ENCODE data around the gene PRDX5. TPM values are rescaled to one million over a fixed set of nuclear protein-coding genes. Genes with fewer than 3 reads are reported as not detected.
A peak's percentile ranks its signal among the peaks of the same experiment; 100 is the strongest.
"Not testable (repeated sequence)": the region's sequence is repeated elsewhere in the genome, so short reads cannot be mapped to it uniquely, and the experiment has no call there.

PRDX5 gene
- total and polyA plus RNA-seq, 10 of the 15 experiments (the other 5 are each of a cell fraction or from before 2014, with no cell fraction given): 95.7 to 406 (median 240) TPM

GRCh38 chr11:64306876-64307622 is 10.9 kb upstream of the PRDX5 start:
- peak overlapping the region; percentile 79 for H3K27ac ChIP-seq (ENCODE audit: control insufficient read depth, insufficient read depth)
- POLR2A ChIA-PET: interaction anchor here (0.7 to 1.9 kb wide), 2 partner anchors 11 to 35 kb away, joined by 3 to 4 read pairs; partner anchors contain the start of genes PRDX5 and TRMT112
- RAD21 ChIA-PET (ENCODE audit: unreplicated experiment): interaction anchor here (4.9 kb wide), 1 partner anchor 11 kb away, joined by 30 read pairs; the partner anchor contains the start of genes PRDX5 and TRMT112
- 78% methylated on average over 15 of the region's 15 CpGs for WGBS (ENCODE audit: insufficient coverage, insufficient replicate concordance, low lambda C conversion rate, missing lambda C conversion rate)
- H3K9ac ChIP-seq (ENCODE audit: control insufficient read depth, insufficient read depth, low read length): peak overlapping the region; percentile 80
- CTCF ChIA-PET: interaction anchor here (0.7 to 2.2 kb wide), 4 partner anchors 11 to 50 kb away, joined by 3 to 13 read pairs (median 6); partner anchors contain the start of genes PRDX5 and TRMT112
- ATAC-seq (no peak), DNase-seq (ENCODE audit: low read depth, low spot score) (no peak), FAIRE-seq (no peak)
- intact Hi-C loops (cut with micrococcal nuclease; ENCODE audit: unreplicated experiment) (loop anchor here (1.0 kb wide), 3 partner anchors 10 to 37 kb away; partner anchors contain the start of gene TRMT112), in situ Hi-C loops (cut with MboI) (no loop called here)
- H3K4me3 ChIP-seq: peak overlapping the region; percentile 78
- no peaks in the 10 kb centered on the region for H3K27me3 ChIP-seq (replicated peaks in 1 of 2; ENCODE audit: control insufficient read depth in 2 of 2, insufficient read depth in 2 of 2, low read length in 1 of 2)
- peaks cover 0 to 3% of the 10 kb centered on the region in 2 experiments; a peak in 2 of 4 replicates for H3K36me3 ChIP-seq (ENCODE audit: control insufficient read depth in 2 of 2, insufficient read depth in 2 of 2, low read length in 1 of 2)
- H4K20me1 ChIP-seq (ENCODE audit: control insufficient read depth, insufficient read depth): no peaks in the 10 kb centered on the region
- H3K9me3 ChIP-seq (replicated peaks; ENCODE audit: control insufficient read depth, insufficient read depth, low read length): no peaks in the 10 kb centered on the region
- H3K4me2 ChIP-seq (ENCODE audit: control insufficient read depth, insufficient read depth): peak overlapping the region; percentile 99
- SMC1A ChIA-PET (ENCODE audit: uncharacterized antibody, unreplicated experiment): interaction anchor here (2.6 kb wide), 1 partner anchor 25 kb away, joined by 7 read pairs; no protein-coding TSS in a partner anchor
- no peak overlapping the region for H2AFZ ChIP-seq (ENCODE audit: control insufficient read depth, low read depth, low read length)
- no TSS peak for BruUV-seq (replicated peaks)
- TF ChIP-seq E2F8 (IDR thresholded peaks at IDR 0.05; ENCODE audit: low read depth, partially characterized antibody) (no peak), NBN (IDR thresholded peaks at IDR 0.05) (no peak), BMI1 (IDR thresholded peaks at IDR 0.05; ENCODE audit: borderline replicate concordance) (peak; percentile 82), CREM (IDR thresholded peaks at IDR 0.05; ENCODE audit: low read depth) (no peak), MTA3 (IDR thresholded peaks at IDR 0.05; ENCODE audit: borderline replicate concordance, low read length) (no peak), POLR2AphosphoS5 (IDR thresholded peaks at IDR 0.05; ENCODE audit: low read length) (peak; percentile 10; the same call in 1 of the 2 replicates), MTA2 (IDR thresholded peaks at IDR 0.05; ENCODE audit: low read depth) (no peak), CHD1 (IDR thresholded peaks at IDR 0.05; ENCODE audit: low read depth, low read length) (no peak)
- H3K4me1 ChIP-seq (ENCODE audit: control insufficient read depth, insufficient read depth, low read length): peaks cover 17% of the 10 kb centered on the region
- peaks cover 26% of the 10 kb centered on the region for H3K79me2 ChIP-seq (ENCODE audit: control insufficient read depth, insufficient read depth, low read length)

DNA sequence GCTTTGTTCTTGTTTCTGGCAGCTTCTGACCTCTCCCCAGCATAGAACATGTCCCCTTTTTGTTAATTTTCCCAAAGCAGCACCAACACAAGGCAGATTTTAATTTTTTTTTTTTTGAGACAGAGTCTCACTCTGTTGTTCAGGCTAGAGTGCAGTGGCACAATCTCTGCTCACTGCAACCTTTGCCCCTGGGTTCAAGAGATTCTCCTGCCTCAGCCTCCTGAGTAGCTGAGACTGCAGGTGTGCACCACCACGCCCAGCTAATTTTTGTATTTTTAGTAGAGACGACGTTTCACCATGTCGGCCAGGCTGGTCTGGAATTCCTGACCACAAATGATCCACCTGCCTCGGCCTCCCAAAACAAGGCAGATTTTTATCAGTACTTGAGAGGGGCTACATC is 10.1 kb upstream of the PRDX5 start:
- H2AFZ ChIP-seq (ENCODE audit: control insufficient read depth, low read depth, low read length); intact Hi-C loops (cut with micrococcal nuclease; ENCODE audit: unreplicated experiment); in situ Hi-C loops (cut with MboI); H3K9ac ChIP-seq (ENCODE audit: control insufficient read depth, insufficient read depth, low read length); DNase-seq (ENCODE audit: low read depth, low spot score); BruUV-seq (replicated peaks); H3K27me3 ChIP-seq (replicated peaks in 1 of 2; ENCODE audit: control insufficient read depth in 2 of 2, insufficient read depth in 2 of 2, low read length in 1 of 2); H3K9me3 ChIP-seq (replicated peaks; ENCODE audit: control insufficient read depth, insufficient read depth, low read length); H3K36me3 ChIP-seq (ENCODE audit: control insufficient read depth in 2 of 2, insufficient read depth in 2 of 2, low read length in 1 of 2); FAIRE-seq; ATAC-seq; H4K20me1 ChIP-seq (ENCODE audit: control insufficient read depth, insufficient read depth); H3K27ac ChIP-seq (ENCODE audit: control insufficient read depth, insufficient read depth); H3K4me3 ChIP-seq: not testable (repeated sequence)
- POLR2A ChIA-PET: interaction anchor here (0.7 to 1.9 kb wide), 2 partner anchors 10 to 35 kb away, joined by 3 to 4 read pairs; partner anchors contain the start of genes PRDX5 and TRMT112
- peaks cover 17% of the 10 kb centered on the region for H3K4me1 ChIP-seq (ENCODE audit: control insufficient read depth, insufficient read depth, low read length)
- SMC1A ChIA-PET (ENCODE audit: uncharacterized antibody, unreplicated experiment): interaction anchor here (2.6 kb wide), 1 partner anchor 24 kb away, joined by 7 read pairs; no protein-coding TSS in a partner anchor
- RAD21 ChIA-PET (ENCODE audit: unreplicated experiment): interaction anchor here (1.8 to 4.9 kb wide), 2 partner anchors 10 kb away, joined by 8 to 30 read pairs; partner anchors contain the start of genes PRDX5 and TRMT112
- peaks cover 26% of the 10 kb centered on the region for H3K79me2 ChIP-seq (ENCODE audit: control insufficient read depth, insufficient read depth, low read length)
- CTCF ChIA-PET: interaction anchor here (1.7 to 2.2 kb wide), 2 partner anchors 10 to 48 kb away, joined by 7 to 13 read pairs; partner anchors contain the start of genes PRDX5 and TRMT112
- H3K4me2 ChIP-seq (ENCODE audit: control insufficient read depth, insufficient read depth): peak overlapping the region; percentile 99; the same call in 1 of the 2 replicates
- 85% methylated on average over 5 of the region's 5 CpGs for WGBS (ENCODE audit: insufficient coverage, insufficient replicate concordance, low lambda C conversion rate, missing lambda C conversion rate)

Measured in GM12878 (cell line).